ENCODE measurements around the gene HIGD1A. TPM values are rescaled to one million over a fixed set of nuclear protein-coding genes. Genes with fewer than 3 reads are reported as not detected.

Gene HIGD1A
- total and polyA plus RNA-seq, 2 of the 4 experiments (the other 2 are of a cell fraction), result 86.6 to 137 TPM

DNA sequence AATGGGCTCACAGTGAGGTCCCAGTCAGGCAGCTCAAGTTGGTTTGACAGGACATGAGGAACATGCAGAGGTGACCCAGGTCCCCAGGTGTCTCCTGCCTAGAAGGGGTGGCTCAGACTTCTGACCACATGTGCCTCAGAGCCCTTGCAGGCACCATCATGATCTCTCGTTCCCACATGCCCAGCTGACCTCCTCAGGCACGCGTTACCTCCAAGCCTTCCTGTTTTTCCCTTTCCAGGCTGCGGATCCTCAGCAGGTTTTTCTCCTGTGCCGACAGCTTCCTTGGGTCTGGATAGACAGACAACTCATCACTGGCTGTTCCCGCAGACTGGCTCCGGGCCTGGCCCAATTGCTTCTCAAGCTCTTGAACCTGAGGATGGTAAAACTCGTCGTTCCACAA, 61.6 kb downstream of the HIGD1A start:
- no peak overlapping the region for H3K14ac ChIP-seq (replicated peaks; ENCODE audit: low read depth, low read length)
- no peak overlapping the region for H3K23ac ChIP-seq (ENCODE audit: low read depth, low read length)
- no TSS peak for BruUV-seq (replicated peaks)
- intact Hi-C loops (cut with micrococcal nuclease), result loop anchor here (5.0 kb wide), 1 partner anchor 160 kb away; the partner anchor contains the start of gene SEC22C
- peaks cover 14% of the 10 kb centered on the region; the same call in 1 of the 2 replicates for H3K27me3 ChIP-seq (ENCODE audit: control insufficient read depth, insufficient read depth, low read length)
- H3K4me3 ChIP-seq (ENCODE audit: insufficient read depth, low read depth, low read length), result no peak overlapping the region
- in situ Hi-C loops (cut with MboI; ENCODE audit: low sequenced_read_pairs), result no loop called here
- DNase-seq (no peak), ATAC-seq (ENCODE audit: low read depth) (no peak)
- 89% methylated on average over 8 of the region's 9 CpGs; no CpG with 5 or more reads in 1 of the 2 experiments for WGBS, 2 experiments (ENCODE audit: extremely low coverage in 2 of 2, insufficient read length in 1 of 2)
- no peaks in the 10 kb centered on the region for H3K79me1 ChIP-seq (ENCODE audit: low read depth in 1 of 2, low read length in 2 of 2)
- H3K9ac ChIP-seq (ENCODE audit: low read depth, low read length), result no peak overlapping the region
- POLR2A ChIA-PET (ENCODE audit: unreplicated experiment), result no interaction called here
- H3K4ac ChIP-seq (ENCODE audit: low read depth, low read length), result no peak overlapping the region
- H4K5ac ChIP-seq (ENCODE audit: low read depth, low read length), result no peak overlapping the region
- no peak overlapping the region for H4K91ac ChIP-seq (ENCODE audit: insufficient read depth, low read depth, low read length)
- no peak overlapping the region for H3K4me2 ChIP-seq (ENCODE audit: low read depth, low read length)
- dilution Hi-C loops (cut with HindIII; ENCODE audit: low sequenced_read_pairs, unreplicated experiment), result no loop called here
- no peak overlapping the region for H2BK15ac ChIP-seq (ENCODE audit: low read depth, low read length)
- peaks cover 12% of the 10 kb centered on the region for H3K4me1 ChIP-seq (ENCODE audit: control insufficient read depth, insufficient read depth, low read length)
- CTCF ChIA-PET, result interaction anchor here (0.6 kb wide), 1 partner anchor 15 kb away, joined by 3 read pairs; no protein-coding TSS in a partner anchor
- H2BK20ac ChIP-seq (ENCODE audit: low read depth, low read length), result no peak overlapping the region
- no peak overlapping the region for H2AFZ ChIP-seq (replicated peaks; ENCODE audit: low read length, poor library complexity)
- H3K18ac ChIP-seq (ENCODE audit: low read depth, low read length), result no peak overlapping the region
- no peak overlapping the region for H4K8ac ChIP-seq (ENCODE audit: low read depth in 2 of 2, low read length in 2 of 2)
- H3K9me3 ChIP-seq (ENCODE audit: control insufficient read depth, insufficient read depth, low read length), result no peaks in the 10 kb centered on the region
- TF ChIP-seq RCOR1 (IDR thresholded peaks at IDR 0.05; ENCODE audit: insufficient replicate concordance, low read length) (no peak), NFE2L2 (IDR thresholded peaks at IDR 0.05; ENCODE audit: low read depth, low read length) (no peak), MXI1 (IDR thresholded peaks at IDR 0.05; ENCODE audit: borderline replicate concordance, low read depth, low read length) (no peak), MAZ (IDR thresholded peaks at IDR 0.05; ENCODE audit: borderline replicate concordance, low read depth, low read length) (no peak), CHD1 (IDR thresholded peaks at IDR 0.05; ENCODE audit: low read depth, low read length) (no peak), RFX5 (IDR thresholded peaks at IDR 0.05; ENCODE audit: low read depth, low read length) (no peak), CTCF (conservative IDR thresholded peaks at IDR 0.05; ENCODE audit: low read depth, low read length) (no peak), ELK1 (IDR thresholded peaks at IDR 0.05; ENCODE audit: borderline replicate concordance, low read depth, low read length) (no peak), CEBPB (IDR thresholded peaks at IDR 0.05; ENCODE audit: low read depth, low read length) (no peak), FOS (IDR thresholded peaks at IDR 0.05; ENCODE audit: low read depth, low read length) (no peak), MAFK (IDR thresholded peaks at IDR 0.05; ENCODE audit: low read depth, low read length) (no peak), SMC3 (IDR thresholded peaks at IDR 0.05; ENCODE audit: low read depth, low read length) (no peak), POLR2A (IDR thresholded peaks at IDR 0.05; ENCODE audit: low read depth, low read length) (no peak), RAD21 (IDR thresholded peaks at IDR 0.05; ENCODE audit: low read length) (no peak), BHLHE40 (IDR thresholded peaks at IDR 0.05; ENCODE audit: low read depth, low read length) (no peak)
- TF ChIP-seq, protein P1, sequence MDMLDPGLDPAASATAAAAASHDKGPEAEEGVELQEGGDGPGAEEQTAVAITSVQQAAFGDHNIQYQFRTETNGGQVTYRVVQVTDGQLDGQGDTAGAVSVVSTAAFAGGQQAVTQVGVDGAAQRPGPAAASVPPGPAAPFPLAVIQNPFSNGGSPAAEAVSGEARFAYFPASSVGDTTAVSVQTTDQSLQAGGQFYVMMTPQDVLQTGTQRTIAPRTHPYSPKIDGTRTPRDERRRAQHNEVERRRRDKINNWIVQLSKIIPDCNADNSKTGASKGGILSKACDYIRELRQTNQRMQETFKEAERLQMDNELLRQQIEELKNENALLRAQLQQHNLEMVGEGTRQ (IDR thresholded peaks at IDR 0.05; ENCODE audit: low read depth, low read length), result no peak
- no peak overlapping the region for H3K56ac ChIP-seq (ENCODE audit: extremely low read depth, insufficient read depth, low read length)
- no peak overlapping the region for H2AK9ac ChIP-seq (replicated peaks; ENCODE audit: low read depth, low read length, poor library complexity)
- H2BK120ac ChIP-seq (ENCODE audit: low read depth, low read length), result no peak overlapping the region
- H4K20me1 ChIP-seq (ENCODE audit: insufficient read depth, low read length), result peaks cover 9% of the 10 kb centered on the region
- H3K9me1 ChIP-seq (ENCODE audit: insufficient read depth, low read length), result peaks cover 14% of the 10 kb centered on the region
- no peak overlapping the region for H3K27ac ChIP-seq (ENCODE audit: insufficient read depth, low read length)
- H3K36me3 ChIP-seq (ENCODE audit: control insufficient read depth, insufficient read depth, low read length), result no peaks in the 10 kb centered on the region
- no peak overlapping the region for H2BK5ac ChIP-seq (ENCODE audit: low read depth, low read length, poor library complexity, severe bottlenecking)
- H2AK5ac ChIP-seq (ENCODE audit: low read depth, low read length), result no peak overlapping the region

Measured in IMR-90 (cell line).